Measurements from ENCODE around the gene OLFML3.

The OLFML3 gene

DNA sequence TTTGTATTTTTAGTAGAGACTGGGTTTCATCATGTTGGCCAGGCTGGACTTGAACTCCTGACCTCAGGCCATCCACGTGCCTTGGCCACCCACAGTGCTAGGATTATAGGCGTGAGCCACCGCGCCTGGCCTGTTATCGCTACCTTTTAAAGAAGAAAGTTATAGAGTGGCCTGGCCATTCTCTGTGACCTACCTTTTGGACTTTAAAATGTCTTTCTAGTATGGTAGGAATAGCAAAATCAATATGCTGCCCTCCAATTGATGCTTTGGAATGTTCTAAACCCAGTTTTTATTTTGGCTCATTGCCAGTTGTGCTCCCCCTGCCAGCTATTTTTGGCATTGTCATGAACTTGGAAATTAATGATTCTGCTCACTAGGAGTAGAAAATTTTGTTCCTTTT is 30.3 kb upstream of the OLFML3 start:
- DNase-seq (ENCODE audit: low read depth in 1 of 2, low spot score in 1 of 2) = no peak

DNA sequence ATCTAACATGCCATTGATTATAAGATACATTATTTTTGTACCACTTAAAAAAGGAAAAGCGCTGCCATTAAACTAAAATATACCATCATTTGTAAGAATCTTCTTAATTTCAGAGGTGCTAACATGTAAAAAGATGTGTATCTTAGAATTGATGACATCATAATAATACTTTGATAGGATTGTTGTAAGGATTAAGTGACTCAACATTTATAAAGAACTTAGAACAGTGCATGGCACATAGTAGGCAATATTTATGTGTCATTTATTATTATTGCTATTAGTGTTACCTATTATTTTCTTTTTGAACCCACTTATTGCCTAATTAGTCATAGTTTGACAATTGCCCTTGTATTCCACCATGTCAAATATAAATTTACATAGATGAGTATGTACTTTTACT is 28.4 kb upstream of the OLFML3 start:
- no peak for DNase-seq (ENCODE audit: low read depth in 1 of 2, low spot score in 1 of 2)

DNA sequence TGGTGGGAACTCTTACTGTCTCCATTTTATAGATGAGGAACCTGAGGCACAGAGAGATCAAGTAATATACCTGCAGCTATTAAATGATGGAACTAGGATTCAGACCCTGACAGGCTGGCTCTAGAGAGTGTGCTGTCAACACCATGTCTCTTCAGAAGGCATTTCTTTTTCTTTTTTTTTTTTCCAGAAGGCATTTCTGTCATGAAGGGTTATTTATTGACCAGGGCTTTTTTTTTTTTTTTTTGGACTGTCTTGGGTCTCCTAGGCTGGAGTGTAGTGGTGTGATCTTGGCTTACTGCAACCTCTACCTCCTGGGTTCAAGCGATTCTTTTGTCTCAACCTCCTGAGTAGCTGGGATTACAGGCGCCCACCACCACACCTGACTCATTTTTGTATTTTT is 27.6 kb upstream of the OLFML3 start:
- no peak for DNase-seq (ENCODE audit: low read depth in 1 of 2, low spot score in 1 of 2)

DNA sequence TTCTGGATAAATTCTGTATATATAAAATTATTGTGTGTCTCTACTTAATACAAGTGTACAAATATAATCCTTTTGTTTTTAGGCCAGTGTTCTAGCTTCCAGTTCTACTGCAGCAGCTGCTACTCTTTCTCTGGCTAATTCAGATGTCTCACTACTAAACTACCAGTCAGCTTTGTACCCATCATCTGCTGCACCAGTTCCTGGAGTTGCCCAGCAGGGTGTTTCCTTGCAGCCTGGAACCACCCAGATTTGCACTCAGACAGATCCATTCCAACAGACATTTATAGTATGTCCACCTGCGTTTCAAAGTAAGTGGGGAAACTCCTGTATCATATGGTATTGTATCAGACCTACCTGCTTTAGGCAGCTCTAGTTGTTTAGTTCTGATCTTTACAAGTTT is 21.3 kb upstream of the OLFML3 start:
- no peak for DNase-seq (ENCODE audit: low read depth in 1 of 2, low spot score in 1 of 2)

DNA sequence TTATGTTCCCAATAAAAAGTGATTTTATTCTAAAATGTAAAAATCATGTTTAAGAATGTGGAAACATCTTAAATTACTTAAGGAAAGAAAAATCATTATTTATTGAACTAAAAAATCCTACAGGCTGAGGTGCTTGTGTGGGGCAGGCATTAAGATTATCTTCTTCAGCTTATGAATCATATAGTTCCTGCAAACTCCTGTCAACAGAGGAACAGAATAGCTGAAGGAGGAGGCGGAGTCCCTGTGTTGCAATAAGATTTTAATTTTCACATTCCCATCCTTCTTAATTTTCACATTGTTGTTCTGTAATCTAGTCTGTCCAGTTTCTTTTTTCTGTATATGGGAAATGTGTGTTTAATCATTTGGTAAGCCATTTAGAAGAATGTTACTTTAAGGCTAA is 20.6 kb upstream of the OLFML3 start:
- no peak for DNase-seq (ENCODE audit: low read depth in 1 of 2, low spot score in 1 of 2)

DNA sequence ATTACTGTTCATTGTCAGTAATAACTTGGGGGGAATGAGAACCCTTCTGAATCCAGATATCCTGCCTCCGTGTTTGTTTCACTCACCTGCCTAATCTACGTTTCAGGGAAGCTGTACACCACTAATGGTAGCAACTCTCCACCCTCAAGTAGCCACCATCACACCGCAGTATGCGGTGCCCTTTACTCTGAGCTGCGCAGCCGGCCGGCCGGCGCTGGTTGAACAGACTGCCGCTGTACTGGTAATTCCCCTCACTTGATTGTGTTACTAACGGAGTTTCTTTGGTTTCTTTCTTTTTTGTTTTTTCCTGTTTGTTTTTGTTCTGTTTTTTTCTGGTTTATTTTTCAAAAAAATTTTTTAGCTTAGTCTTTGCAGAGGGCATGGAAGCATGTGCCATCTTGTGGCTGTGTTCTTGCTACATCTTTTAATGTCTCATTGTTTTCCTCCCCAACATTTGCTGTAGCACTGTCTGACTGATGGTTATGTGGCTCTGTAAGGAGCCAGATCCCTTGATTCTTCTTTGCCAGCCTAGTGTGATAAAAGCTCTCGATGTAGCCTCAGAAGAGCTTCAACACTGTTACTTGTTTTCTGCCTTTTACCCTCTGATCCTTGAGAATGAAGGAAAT is 15.9 kb upstream of the OLFML3 start:
- DNase-seq (ENCODE audit: low read depth in 1 of 2, low spot score in 1 of 2) = no peak

DNA sequence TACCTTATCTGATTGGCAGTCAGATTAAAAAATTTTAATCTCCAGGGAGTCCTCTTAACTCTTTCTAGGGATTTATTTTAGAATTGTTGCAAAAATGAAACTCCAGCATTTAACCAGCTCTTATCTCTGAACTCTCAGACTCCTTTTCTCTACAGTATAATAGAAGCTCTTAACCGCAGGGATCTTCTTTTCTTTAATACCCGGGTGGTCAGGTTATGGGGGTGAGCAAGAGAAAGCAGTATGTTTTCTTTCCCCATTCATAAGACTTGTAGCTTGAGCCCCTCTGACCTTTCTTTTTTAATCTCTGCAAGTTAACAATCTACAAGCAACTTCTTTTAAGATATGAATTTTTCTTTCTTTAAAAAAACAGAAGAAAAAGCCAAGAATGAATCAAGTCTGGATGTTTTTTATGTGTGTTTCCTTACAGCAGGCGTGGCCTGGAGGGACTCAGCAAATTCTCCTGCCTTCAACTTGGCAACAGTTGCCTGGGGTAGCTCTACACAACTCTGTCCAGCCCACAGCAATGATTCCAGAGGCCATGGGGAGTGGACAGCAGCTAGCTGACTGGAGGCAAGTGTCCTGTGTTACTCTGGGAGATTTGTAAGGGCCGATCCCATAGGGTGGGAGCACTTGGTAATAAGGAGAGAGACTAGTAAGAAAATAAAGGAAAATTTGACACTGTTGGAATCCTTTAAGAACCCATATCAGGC is 13.4 kb upstream of the OLFML3 start:
- DNase-seq (ENCODE audit: low read depth in 1 of 2, low spot score in 1 of 2) = no peak

DNA sequence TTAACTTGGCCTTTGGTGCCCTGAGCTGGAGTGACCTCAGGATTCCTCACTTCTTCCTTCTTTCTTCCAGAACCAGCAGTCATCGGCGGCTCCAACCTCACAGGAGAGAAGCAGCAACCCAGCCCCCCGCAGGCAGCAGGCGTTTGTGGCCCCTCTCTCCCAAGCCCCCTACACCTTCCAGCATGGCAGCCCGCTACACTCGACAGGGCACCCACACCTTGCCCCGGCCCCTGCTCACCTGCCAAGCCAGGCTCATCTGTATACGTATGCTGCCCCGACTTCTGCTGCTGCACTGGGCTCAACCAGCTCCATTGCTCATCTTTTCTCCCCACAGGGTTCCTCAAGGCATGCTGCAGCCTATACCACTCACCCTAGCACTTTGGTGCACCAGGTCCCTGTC is 6.3 kb upstream of the OLFML3 start:
- DNase-seq (ENCODE audit: low read depth in 1 of 2, low spot score in 1 of 2) = no peak

DNA sequence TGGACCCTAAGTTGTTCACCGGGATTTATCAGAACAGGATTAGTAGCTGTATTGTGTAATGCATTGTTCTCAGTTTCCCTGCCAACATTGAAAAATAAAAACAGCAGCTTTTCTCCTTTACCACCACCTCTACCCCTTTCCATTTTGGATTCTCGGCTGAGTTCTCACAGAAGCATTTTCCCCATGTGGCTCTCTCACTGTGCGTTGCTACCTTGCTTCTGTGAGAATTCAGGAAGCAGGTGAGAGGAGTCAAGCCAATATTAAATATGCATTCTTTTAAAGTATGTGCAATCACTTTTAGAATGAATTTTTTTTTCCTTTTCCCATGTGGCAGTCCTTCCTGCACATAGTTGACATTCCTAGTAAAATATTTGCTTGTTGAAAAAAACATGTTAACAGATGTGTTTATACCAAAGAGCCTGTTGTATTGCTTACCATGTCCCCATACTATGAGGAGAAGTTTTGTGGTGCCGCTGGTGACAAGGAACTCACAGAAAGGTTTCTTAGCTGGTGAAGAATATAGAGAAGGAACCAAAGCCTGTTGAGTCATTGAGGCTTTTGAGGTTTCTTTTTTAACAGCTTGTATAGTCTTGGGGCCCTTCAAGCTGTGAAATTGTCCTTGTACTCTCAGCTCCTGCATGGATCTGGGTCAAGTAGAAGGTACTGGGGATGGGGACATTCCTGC is 3.9 kb upstream of the OLFML3 start:
- DNase-seq (ENCODE audit: low read depth in 1 of 2, low spot score in 1 of 2) = no peak

DNA sequence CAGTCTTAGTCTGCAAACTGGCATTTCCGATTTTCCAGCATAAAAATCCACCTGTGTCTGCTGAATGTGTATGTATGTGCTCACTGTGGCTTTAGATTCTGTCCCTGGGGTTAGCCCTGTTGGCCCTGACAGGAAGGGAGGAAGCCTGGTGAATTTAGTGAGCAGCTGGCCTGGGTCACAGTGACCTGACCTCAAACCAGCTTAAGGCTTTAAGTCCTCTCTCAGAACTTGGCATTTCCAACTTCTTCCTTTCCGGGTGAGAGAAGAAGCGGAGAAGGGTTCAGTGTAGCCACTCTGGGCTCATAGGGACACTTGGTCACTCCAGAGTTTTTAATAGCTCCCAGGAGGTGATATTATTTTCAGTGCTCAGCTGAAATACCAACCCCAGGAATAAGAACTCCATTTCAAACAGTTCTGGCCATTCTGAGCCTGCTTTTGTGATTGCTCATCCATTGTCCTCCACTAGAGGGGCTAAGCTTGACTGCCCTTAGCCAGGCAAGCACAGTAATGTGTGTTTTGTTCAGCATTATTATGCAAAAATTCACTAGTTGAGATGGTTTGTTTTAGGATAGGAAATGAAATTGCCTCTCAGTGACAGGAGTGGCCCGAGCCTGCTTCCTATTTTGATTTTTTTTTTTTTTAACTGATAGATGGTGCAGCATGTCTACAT is 2.5 kb upstream of the OLFML3 start:
- no peak for DNase-seq (ENCODE audit: low read depth in 1 of 2, low spot score in 1 of 2)

DNA sequence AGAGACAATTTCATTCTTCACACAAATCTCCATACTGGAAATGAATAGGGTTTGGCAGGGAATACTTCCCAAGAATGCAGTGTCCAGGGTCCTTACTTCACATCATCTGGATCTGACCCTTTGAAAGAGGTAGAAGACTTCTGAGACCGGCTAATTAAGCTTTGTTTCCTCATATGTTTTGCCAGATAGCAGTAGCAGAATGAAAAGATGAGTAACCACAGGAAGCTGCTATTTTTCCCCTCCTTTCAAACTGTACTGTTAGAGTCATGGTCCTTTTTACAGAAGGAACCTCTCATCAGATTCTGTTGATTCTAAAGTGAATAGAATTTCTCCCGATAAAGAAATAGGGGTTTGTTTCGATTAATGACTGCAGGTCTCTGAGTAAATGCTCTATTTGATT is 1.4 kb upstream of the OLFML3 start:
- DNase-seq (ENCODE audit: low read depth in 1 of 2, low spot score in 1 of 2) = no peak

DNA sequence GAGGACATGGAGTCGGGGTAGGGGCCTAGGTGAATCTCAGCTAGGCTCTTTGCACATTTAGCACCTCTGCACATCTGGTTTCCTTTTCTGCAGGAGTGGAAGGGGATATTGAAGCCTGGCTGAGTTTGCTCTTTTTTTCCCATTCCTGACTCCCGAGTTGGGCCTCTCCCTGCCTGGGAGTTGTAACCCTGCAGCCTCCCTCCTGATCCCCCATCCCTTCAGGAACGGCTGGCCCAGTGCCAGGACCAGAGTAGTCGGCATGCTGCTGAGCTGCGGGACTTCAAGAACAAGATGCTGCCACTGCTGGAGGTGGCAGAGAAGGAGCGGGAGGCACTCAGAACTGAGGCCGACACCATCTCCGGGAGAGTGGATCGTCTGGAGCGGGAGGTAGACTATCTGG is 836 bp downstream of the OLFML3 start:
- no peak for DNase-seq (ENCODE audit: low read depth in 1 of 2, low spot score in 1 of 2)

DNA sequence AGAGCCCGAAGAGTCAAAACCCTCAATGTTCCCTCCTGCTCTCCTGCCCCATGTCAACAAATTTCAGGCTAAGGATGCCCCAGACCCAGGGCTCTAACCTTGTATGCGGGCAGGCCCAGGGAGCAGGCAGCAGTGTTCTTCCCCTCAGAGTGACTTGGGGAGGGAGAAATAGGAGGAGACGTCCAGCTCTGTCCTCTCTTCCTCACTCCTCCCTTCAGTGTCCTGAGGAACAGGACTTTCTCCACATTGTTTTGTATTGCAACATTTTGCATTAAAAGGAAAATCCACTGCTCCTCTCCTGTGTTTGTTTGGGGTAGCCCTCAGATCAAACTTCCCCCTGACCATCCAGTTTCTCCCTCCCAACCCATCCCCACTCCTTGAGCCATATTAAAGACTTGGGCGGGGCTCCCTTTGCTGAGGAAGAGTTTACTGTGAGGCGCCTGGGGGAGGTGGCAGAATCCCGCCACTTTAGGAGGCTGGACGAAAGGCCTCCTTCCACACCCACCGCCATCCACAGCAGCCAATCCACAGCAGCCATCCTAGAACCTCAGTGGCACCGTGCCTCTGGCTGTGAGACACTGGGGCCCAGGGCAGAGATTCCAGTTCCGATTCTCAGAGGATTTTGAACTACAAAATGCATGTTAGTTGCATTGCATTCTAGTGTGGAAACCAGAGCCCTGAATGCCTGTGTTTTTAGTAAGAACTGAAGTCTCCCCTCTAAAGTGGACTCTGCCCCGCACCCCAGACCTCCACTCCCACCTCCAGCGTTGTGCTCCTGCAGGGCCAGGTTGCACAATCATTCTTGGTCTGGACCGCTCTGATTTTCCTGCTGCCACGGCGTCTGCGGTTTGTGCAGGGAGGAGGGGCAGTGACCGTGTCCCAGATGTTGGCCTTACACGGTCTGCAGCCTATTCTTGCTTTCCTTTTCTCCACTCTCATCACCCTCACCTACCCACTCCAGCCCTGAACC is 3.0 kb downstream of the OLFML3 start:
- no peak for DNase-seq (ENCODE audit: low read depth in 1 of 2, low spot score in 1 of 2)

DNA sequence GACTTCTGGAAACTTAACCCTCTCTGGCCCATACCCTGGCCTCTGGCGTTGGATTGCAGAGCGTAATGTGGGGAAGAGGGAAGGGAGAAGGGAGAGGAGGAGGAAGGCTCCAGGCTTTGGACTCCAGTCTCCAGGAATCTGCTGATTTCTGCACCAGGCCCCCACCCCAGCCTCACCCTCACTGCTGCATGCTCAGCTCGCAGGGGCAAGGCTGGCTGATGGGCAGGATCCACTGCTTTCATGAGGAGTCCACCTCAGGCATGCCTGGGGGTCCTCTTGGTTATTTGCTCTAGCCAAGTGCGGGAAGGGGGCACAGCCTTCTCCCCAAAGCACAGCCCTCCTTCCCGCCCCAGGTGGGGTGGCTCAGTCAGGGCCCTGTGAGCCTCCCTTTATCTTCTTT is 3.7 kb downstream of the OLFML3 start:
- no peak for DNase-seq (ENCODE audit: low read depth in 1 of 2, low spot score in 1 of 2)

DNA sequence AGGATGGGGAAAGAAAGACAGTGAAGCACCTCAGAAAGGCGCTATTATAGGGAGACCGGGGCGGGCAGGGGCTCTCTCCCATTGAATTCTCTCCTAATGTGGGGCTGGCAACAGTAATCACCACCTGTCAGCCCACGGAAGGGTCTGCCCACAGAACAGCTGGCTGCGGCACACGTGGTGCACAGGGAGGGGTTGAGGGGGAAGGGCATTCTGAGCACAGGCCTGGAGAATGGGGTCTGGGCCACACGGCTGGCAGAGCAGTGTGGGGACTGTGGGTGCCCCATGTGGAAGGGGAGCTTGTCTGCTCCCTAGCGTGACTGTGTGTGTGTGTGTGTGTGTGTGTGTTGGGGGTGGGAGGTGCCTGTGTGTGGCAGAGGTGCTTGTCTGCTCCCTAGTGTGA is 4.1 kb downstream of the OLFML3 start:
- no peak for DNase-seq (ENCODE audit: low read depth in 1 of 2, low spot score in 1 of 2)

DNA sequence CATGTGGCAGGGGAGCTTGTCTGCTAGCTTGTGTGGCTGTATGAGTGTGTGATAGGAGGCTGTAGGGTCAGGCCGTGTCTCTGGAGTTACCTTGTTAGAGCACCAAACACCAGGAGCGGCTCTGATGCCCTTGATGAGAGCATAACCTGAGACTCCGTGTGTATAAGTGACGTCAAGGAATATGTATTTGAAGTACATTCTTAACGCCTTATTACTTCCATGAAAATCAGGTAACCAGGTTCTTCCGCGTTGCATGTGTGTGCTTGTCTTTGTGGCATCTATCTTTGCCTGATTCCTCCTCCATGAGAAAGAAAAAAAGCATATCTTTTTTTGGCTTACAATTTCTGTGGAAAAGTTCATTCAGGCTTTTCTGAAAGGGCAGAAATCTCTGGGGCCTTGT is 4.6 kb downstream of the OLFML3 start:
- no peak for DNase-seq (ENCODE audit: low read depth in 1 of 2, low spot score in 1 of 2)

DNA sequence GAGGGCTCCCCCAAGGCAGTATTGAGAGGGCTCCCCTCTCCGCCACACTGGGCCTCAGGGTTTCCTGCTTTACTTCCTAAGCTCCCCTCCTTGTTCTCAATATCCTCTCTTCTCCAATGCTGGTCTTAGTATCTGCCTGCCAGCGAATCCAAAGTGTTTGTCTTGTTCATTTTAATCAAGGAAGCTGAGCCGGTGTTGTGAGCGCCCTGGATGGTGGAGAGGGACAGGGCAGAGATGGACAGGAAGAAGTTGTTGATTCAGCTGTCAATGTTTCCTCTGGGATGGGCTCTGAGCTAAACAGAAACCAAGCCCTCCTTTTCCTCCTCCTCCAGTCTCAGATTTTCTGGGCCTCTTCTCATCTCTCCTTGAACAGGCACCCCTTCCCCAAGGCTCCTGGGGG is 5.4 kb downstream of the OLFML3 start:
- DNase-seq (ENCODE audit: low read depth in 1 of 2, low spot score in 1 of 2) = no peak

DNA sequence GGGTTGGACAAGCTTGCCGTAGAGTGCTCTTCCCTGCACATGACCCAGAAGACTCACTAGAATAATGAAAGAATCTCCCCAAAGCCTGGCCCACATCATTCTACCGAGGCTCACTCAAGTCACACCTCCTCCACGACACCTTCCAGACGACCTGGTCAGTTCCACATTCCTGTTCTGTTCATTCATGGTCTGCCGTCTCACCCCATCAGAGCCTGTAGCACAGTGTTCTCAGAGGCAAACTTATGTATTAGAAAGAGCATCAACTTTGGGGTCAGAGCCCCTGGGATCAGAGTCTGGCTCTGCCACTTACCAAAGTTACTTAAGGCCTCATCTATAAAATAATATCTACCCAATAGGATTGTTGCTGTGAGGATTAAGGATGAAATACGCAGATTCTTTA is 7.5 kb downstream of the OLFML3 start:
- no peak for DNase-seq (ENCODE audit: low read depth in 1 of 2, low spot score in 1 of 2)

DNA sequence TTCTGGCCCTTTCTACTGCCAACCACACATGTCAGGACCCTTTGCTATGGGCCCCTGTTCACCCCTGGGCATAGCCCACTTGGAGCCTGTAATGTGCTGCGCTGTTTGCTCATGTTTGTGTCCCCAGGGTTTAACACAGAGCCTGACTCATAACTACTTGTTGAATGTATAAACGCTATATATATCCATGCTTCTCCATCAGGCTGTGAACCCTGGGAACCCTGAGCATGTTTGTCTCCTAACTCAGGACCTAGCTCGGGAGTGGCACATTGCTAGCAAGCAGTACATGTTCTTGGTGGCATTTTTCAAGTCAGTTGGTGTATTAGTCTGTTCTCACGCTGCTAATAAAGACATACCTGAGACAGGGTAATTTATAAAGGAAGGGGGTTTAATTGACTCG is 8.0 kb downstream of the OLFML3 start:
- DNase-seq (ENCODE audit: low read depth in 1 of 2, low spot score in 1 of 2) = no peak

DNA sequence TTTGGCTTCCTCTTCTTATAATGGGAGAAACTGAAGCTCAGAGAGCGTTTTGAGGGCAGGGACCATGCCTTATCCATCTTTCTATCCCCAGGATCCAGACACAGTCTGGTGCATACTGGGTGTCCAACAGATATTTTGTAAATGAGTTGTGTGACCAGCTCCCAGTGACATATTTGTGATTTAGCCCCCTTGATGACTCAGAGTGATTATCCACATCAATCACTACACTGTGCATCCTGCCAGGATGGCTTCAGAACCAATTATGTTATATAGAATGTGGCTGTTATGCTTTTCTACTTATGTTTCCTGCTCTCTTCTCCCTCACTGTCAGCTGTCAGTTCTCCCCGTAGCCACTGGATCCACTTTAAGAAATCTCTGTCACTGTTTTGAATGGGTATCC is 11.3 kb downstream of the OLFML3 start:
- no peak for DNase-seq (ENCODE audit: low read depth in 1 of 2, low spot score in 1 of 2)

DNA sequence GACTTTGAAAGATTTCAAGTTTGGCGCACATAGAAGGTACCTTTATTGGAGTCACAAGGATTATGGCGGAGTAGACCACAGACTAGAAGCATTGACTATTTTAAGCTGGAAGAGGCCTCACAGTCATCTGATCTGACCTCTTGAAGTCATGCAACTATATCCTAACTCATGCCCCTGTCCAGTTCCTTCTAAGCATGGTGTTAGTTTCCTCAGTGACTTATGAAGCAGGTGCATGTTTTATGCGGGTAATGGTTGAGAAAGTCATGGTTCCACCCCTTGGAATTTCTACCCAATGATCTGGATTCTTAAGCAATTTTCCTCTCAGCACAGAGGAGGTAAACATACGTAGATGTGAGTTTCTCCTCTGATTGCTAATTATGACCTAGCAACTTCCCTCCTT is 11.7 kb downstream of the OLFML3 start:
- no peak for DNase-seq (ENCODE audit: low read depth in 1 of 2, low spot score in 1 of 2)

Data from activated T-helper 1 cell treated with anti-CD3 and anti-CD28 coated beads, Interleukin-2, amount 50 U/mL, for 16 hours (primary cell).